NCI-H1436 (cell line): ENCODE data around the gene CNPY3.

Source experiments
- DNase-seq: peaks from one replicate; lab custom pipeline; 2025; lab: John Stamatoyannopoulos, UW

Gene CNPY3

GRCh38 chr6:42960243-42961019 is 31.2 kb downstream of the CNPY3 start, which contains the start of gene GNMT:
GNMT (plus strand) TSS chr6:42960754; CDS start chr6:42960768, 14 bp downstream.
- DNase-seq: peak; percentile 13

DNA sequence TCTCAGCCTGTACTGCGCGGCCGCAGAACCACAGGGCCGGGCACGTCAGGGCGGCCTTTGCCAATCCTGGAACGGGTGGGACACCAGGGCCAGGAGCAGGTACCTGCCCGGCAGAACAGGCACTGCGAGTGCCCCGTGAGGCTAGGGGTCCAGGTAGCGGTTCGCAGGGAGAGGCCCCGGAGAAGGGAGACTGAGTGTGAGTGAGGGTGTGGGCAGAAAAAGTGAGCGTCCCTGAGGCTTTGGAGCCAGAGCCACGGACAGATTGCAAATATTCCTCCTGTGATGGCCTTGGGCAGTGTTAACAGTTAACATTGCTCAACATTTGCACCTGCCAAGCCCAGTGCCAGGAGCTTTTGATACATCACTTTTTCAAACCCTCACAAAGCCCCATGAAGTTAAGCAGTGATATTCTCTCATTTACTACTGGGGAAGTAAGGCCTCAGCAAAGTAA is 31.8 kb downstream of the CNPY3 start:
- no peak for DNase-seq

DNA sequence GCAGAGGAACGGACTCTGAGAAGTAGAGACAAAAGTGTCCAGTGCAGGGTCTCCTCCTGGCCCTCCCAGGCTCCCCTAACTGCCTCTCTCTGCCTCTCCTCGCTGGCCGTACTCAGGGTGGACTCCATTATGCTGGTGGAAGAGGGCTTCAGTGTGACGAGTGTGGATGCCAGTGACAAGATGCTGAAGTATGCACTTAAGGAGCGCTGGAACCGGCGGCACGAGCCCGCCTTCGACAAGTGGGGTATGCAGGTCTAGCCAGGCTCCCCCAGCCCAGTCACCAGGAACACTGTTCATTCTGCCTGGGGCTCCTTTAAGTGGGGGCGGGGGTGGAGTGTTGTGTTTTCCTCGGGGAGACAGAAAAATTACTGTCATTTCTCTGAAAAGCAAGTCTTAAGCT is 32.8 kb downstream of the CNPY3 start:
- DNase-seq: no peak

GRCh38 chr6:42962502-42963178 is 33.4 kb downstream of the CNPY3 start:
- DNase-seq: no peak

DNA sequence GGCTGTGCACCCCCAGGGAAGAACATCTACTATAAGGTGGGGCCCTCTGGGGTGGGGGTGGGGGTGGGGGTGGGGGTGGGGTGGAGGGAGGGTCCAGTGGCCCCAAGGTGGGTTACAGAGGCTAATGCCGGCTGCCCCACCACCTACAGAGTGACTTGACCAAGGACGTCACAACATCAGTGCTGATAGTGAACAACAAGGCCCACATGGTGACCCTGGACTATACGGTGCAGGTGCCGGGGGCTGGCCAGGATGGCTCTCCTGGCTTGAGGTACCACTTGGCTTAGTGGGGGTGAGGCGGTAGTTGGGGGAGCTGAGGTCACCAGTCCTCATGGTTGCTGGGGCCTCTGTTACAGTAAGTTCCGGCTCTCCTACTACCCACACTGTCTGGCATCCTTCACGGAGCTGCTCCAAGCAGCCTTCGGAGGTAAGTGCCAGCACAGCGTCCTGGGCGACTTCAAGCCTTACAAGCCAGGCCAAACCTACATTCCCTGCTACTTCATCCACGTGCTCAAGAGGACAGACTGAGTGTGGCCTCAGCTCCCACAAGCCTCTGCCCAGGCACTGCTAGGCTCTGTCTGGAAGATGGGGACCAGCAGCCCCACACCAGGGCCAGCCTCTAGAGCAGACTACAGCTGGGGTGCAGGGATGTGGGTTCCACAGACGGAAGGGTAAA is 34.0 kb downstream of the CNPY3 start:
- no peak for DNase-seq

- no peak for DNase-seq
Observed at GRCh38 chr6:42963855-42964605, 34.8 kb downstream of the CNPY3 start.

GRCh38 chr6:42966571-42966970 is 37.3 kb downstream of the CNPY3 start:
- no peak for DNase-seq

DNA sequence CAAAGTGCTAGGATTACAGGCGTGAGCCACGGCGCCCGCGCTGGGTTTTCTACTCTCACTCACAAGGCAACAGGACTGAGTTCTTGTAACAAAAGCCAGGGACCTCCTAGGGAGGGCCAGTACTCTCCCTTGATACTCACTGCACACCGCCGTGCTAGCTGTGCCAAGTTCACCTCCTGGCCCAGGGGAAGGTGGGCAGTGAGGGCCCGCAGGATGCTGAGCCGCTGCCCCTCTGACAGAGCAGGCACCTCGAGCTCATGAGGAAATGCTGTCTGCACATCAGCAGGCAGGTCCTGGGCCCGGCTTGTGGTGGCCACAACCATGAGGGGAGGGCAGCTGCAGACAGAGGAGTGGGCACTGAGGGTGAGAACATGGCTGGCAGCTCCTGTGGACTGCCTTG is 37.9 kb downstream of the CNPY3 start:
- no peak for DNase-seq

GRCh38 chr6:42968126-42968701 is 38.9 kb downstream of the CNPY3 start:
- DNase-seq: no peak

DNA sequence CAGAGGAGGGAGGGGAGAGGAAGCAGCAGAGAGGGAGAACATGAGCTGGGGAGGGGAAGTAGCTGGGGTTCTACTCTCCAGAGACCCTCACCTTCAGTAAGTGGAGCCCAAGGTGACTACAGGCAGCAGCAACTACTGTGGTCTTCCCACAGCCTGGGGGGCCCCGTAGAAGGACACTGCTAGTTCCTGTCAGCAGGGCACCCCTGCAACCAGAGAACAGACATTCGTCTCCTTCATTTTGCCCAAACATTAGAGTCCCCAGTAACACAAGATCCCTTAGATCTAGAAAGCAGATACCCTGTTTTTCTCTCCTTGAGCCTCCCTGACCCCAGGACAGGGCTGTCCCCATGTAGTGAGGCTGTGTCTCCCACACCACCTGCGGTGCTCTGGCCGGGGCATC is 39.5 kb downstream of the CNPY3 start:
- DNase-seq: no peak

DNA sequence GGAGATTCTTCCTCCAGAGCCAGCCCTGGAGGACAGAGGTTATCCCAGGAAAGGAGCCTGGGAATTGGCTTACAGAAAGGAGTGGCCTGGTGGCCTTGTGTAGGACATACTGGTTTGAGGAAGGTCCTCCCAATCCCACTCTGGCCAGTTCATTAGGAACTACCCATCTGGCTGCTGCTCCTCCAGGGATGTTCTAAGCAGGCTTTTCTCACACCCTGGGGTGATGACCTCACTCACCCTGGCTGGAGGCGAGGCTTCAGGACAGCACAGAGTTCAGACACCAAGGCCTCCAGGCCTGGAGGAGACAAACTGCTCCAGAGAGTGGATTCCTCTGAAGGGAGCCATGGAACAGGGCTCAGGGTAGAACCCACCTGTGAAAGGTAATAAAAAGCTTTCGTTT is 40.2 kb downstream of the CNPY3 start:
- no peak for DNase-seq

DNA sequence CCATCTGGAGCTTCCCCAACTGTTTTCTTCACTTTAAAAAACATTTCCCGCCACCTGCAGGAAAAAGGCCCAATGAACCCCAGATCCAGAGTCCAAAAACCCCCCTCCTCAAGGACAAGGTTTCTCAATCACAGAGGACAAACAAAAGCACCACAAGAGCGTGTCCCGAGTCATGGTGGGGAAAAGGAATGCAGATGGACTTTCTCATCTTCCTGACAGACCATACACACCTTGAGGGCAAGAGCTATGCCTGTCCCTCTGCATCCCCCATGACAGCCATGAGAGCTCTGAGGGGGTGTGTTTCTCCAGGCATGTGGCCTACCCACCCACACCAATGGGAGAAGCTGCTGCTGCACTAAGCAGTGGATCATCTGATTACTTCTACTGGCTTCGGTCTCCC is 40.7 kb downstream of the CNPY3 start:
- DNase-seq: no peak

DNA sequence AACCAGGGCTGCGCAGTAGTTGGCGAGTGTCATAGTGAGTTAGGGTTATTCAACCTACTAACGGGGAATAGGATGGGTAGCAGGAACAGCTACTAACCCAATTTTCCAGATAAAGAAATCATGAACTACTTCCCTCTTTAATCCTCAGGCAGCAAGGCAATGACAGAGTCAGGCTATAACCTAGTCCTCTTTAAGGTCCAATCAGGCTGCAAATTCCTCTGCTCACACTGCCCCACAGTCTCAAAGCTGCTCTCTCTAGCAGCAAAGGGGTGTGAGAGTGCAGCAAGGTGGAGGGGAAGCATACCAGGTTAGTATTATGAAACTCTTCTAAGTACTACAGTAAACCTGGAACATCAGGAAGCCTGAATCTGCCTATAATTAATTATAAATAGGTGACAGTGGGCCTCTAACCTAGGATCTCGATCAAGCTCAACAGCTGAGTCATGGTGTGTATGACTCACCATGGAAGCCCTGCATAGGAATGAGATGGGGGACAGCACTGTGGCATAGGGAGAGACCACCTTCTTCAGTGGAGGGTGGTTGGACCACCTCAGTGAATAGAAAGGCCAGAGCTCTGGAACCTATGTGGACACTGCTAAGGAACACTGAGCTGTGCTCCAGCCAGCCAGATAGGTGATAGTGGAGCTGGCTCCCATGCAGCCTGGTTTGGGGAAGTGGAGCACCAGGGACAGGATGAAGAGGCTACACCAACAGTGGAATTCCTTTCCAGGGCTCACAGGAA is 41.8 kb downstream of the CNPY3 start:
- DNase-seq: no peak

- DNase-seq: no peak
Observed at GRCh38 chr6:42971746-42972327, 42.6 kb downstream of the CNPY3 start.

DNA sequence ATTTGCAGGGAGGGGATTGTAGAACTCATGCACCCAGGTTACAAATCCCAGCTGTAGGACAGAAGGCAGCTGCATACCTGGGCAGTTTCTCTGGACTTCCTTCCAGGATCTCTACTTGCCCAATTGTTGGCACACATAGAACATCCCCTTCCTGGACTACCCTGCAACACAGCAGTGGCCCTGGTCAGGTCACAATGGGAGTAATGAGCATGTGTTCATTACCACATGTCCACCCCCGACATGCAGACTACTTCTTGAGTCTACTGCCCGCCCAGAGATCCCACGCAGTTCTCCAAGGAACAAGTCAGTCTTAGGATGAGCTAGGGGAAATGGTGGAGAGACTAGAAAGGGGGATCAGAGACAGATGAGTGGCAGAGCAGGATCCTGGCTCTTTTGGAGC is 44.6 kb downstream of the CNPY3 start:
- DNase-seq: no peak

DNA sequence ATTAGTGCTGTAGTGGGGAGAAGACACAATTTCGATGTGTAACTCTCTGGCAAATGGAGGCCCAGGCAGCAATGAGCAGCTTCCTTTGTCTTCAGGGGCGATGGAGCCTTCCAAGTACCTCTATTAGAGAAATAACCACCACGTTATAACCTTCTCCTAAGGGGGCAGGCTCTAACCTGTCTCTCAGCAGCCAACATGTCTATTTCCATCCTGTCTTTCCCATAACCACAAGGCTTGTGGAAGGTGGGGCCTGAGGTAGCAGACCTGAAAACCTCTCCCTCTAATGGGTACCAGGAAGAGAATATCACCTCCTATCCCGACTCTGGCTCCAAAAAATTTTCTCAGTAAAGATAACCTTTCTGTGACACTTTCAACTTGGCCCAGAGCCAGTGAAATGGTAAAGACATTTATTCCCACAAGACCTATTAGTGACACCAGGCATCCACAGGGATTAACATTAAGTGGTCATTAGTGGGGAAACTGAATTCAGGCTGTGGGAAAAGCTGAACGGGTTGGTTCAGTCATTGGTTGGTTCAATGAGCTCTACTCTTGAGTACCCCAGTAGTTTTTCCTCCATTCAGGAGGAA is 45.7 kb downstream of the CNPY3 start:
- peak; percentile 14 for DNase-seq

- DNase-seq: no peak
Observed at GRCh38 chr6:42978487-42978838, 49.2 kb downstream of the CNPY3 start.

DNA sequence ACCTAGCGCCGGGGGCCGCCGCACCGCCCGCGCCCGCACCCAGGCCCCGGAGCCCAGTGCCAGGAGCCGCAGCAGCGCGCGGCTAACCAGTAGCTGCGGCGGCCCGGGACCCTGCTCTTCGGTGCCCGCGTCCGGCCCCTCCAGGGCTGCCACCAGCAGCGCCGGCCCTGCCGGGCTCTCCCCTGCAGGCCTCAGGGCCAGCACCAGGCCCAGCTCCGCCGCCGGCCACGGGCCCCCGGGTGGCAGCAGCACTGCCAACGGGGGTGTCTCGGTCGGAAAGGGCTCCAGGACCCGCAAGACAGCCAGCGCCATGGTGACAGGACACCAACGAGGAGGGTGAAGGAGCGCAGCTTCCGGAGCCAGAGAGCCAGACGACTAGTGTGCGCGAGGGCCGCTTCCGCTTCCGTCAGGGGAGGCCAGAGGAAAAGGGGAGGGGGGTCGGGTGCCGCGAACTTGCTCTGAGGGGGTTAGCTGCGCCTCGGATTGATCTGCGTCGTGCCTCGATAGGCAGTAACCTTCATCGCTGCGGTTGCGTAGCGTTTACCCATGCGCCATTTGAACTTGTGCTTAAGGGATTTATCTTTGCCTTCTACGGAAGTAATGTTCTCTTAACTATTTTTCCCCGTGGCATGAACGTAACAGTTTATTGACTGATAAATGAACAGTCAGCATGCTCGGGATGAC is 49.7 kb downstream of the CNPY3 start, which contains the start of gene PEX6:
Gene PEX6, minus strand, starts transcription at position 343 of the 684 bp plus-strand sequence. Its CDS starts 31 bp downstream, at position 312.
- DNase-seq: peak; percentile 86

- no peak for DNase-seq
Observed at GRCh38 chr6:42979523-42980177, 50.4 kb downstream of the CNPY3 start.
